Measurements from ENCODE around the gene SLC25A42.

GRCh38 chr19:19133985-19134384 lies 70.2 kb downstream of the SLC25A42 start:
- TF ChIP-seq CTCF (IDR thresholded peaks at IDR 0.05) (no peak), POLR2A (IDR thresholded peaks at IDR 0.05) (no peak)
